GM23248 (cell line): ENCODE measurements around the gene COL9A3. TPM values are rescaled to one million over a fixed set of nuclear protein-coding genes. Genes with fewer than 3 reads are reported as not detected.

Experiments
- DNase-seq: peaks from one replicate; pipeline ENCODE4 v3.0.0-alpha.2; 2015
- H2AFZ ChIP-seq: fragments of 200-600 bp; sonication (generic); 2 replicates; pipeline ENCODE4 v1.6.1; 2016; ENCODE audit warnings: antibody characterized with exemption
- H3F3A ChIP-seq: fragments of 200-600 bp; sonication (generic); 2 replicates; pipeline ENCODE4 v1.6.1; 2016; ENCODE audit warnings: mild to moderate bottlenecking, antibody characterized with exemption, mixed run types; ENCODE audit not compliant: insufficient read depth
- H3K27ac ChIP-seq: fragments of 200-600 bp; sonication (generic); 2 replicates; pipeline ENCODE4 v1.5.1; 2016; ENCODE audit warnings: mild to moderate bottlenecking
- H3K27me3 ChIP-seq: fragments of 200-600 bp; sonication (generic); replicated peaks from 2 replicates; pipeline ENCODE4 v1.6.1; 2016; ENCODE audit warnings: mild to moderate bottlenecking; ENCODE audit not compliant: insufficient read depth
- H3K36me3 ChIP-seq: fragments of 200-600 bp; sonication (generic); 2 replicates; pipeline ENCODE4 v1.6.1; 2016; ENCODE audit warnings: low read depth, mild to moderate bottlenecking
- H3K4me1 ChIP-seq: fragments of 200-600 bp; sonication (generic); 2 replicates; pipeline ENCODE4 v1.6.1; 2016; ENCODE audit warnings: mild to moderate bottlenecking; ENCODE audit not compliant: insufficient read depth
- H3K4me2 ChIP-seq: fragments of 200-600 bp; sonication (generic); one replicate; pipeline ENCODE4 v1.6.1; 2016; ENCODE audit warnings: mild to moderate bottlenecking; ENCODE audit not compliant: unreplicated experiment
- H3K4me3 ChIP-seq: fragments of 200-600 bp; sonication (generic); 2 replicates; pipeline ENCODE4 v1.5.1; 2016; ENCODE audit warnings: mild to moderate bottlenecking
- H3K79me2 ChIP-seq: fragments of 200-600 bp; sonication (generic); 2 replicates; pipeline ENCODE4 v1.6.1; 2016; ENCODE audit warnings: mild to moderate bottlenecking; ENCODE audit not compliant: insufficient read depth
- H3K9ac ChIP-seq: fragments of 200-600 bp; sonication (generic); 2 replicates; pipeline ENCODE4 v1.6.1; 2016; ENCODE audit warnings: mild to moderate bottlenecking
- H3K9me2 ChIP-seq: fragments of 200-600 bp; sonication (generic); 2 replicates; pipeline ENCODE4 v1.6.1; 2016; ENCODE audit warnings: mixed run types, mild to moderate bottlenecking, moderate library complexity; ENCODE audit not compliant: insufficient read depth
- H3K9me3 ChIP-seq: fragments of 200-600 bp; sonication (generic); one replicate; pipeline ENCODE4 v1.6.1; 2017; ENCODE audit warnings: low read depth
- H4K20me1 ChIP-seq: fragments of 200-600 bp; sonication (generic); 2 replicates; pipeline ENCODE4 v1.6.0; 2016; ENCODE audit not compliant: insufficient read depth
- EZH2 ChIP-seq: fragments of 200-600 bp; sonication (generic); IDR thresholded peaks from 2 replicates; pipeline ENCODE4 v1.6.1; 2018; ENCODE audit warnings: antibody characterized with exemption, mild to moderate bottlenecking; ENCODE audit not compliant: insufficient read depth, poor library complexity, severe bottlenecking
- EZH2phosphoT487 ChIP-seq: fragments of 200-600 bp; sonication (generic); IDR thresholded peaks from 2 replicates; pipeline ENCODE4 v1.6.1; 2018; ENCODE audit warnings: antibody characterized with exemption, moderate library complexity, mild to moderate bottlenecking, low read depth; ENCODE audit not compliant: insufficient read depth
- WGBS, 2 experiments: methylation state at CpG; one replicate each; pipeline ENCODE4 v1.1.6; 2015 to 2017; ENCODE audit warnings: low lambda C conversion rate in 2 of 2, low coverage in 1 of 2; ENCODE audit errors: missing lambda C conversion rate in 2 of 2; 5-methylcytosine and 5-hydroxymethylcytosine counted together
- in situ Hi-C: fragments of 300-500 bp; cut with MboI; formaldehyde crosslinking; loops from 2 replicates; pipeline ENCODE4 v1.15.0; 2020
- polyA plus RNA-seq: library from polyadenylated mRNA; unstranded; fragments of >200 nt; fragmentation: Nextera tagmentation; extraction: Ambion mirVana; gene quantifications from 2 replicates; pipeline ENCODE4 v1.2.1, GENCODE V29; 2016
- total RNA-seq: library from RNA; depleted of rRNA; stranded (reverse); fragments of >200 nt; shearing (Covaris generic); gene quantifications from 2 replicates; pipeline ENCODE4 v1.2.3, GENCODE V29; 2014

The COL9A3 gene
- total and polyA plus RNA-seq, 2 experiments from 2014 or later, result 0.25 TPM; not detected in 1

- 88 to 90% methylated on average over 9 to 14 of the region's 14 CpGs for WGBS, 2 experiments
- Histone ChIP-seq H3F3A (no peaks in the 10 kb centered on the region), H3K4me1 (no peaks in the 10 kb centered on the region), H3K79me2 (no peaks in the 10 kb centered on the region), H3K9ac (no peak overlapping the region), H3K36me3 (no peaks in the 10 kb centered on the region), H2AFZ (no peak overlapping the region), H3K27ac (no peak overlapping the region), H3K27me3 (no peaks in the 10 kb centered on the region), H3K9me3 (no peaks in the 10 kb centered on the region), H3K4me2 (no peak overlapping the region), H3K4me3 (no peak overlapping the region), H4K20me1 (no peaks in the 10 kb centered on the region), H3K9me2 (no peaks in the 10 kb centered on the region)
- TF ChIP-seq EZH2phosphoT487, result no peak
- TF ChIP-seq EZH2, result no peak
- in situ Hi-C loops, result no loop called here
- DNase-seq, result no peak
Observed at GRCh38 chr20:62830251-62830650, 13.4 kb downstream of the COL9A3 start.

DNA sequence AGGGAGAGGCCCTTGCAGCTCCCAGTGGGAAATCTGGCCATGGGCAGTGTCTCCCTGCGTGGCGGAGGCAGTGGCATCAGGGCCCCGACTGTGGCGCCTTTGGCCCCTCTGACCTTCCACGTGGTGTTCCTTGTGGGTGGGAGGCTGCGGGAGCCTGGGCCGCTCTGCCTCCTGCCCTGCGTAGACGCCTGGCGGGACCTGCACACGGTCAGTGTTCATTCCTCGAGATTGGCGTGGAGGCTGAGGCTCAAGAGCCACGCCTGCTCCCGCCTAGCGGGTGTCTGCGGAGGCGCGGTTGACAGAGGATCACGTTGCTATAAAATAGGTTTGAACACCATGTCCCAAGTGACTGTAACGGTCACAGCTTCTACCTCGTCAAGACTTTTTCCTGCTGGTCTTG is 14.0 kb downstream of the COL9A3 start:
- TF ChIP-seq EZH2 (no peak), EZH2phosphoT487 (no peak)
- Histone ChIP-seq H3K4me1 (no peaks in the 10 kb centered on the region), H4K20me1 (no peaks in the 10 kb centered on the region), H3K27ac (no peak overlapping the region), H3K79me2 (no peaks in the 10 kb centered on the region), H3K9me2 (no peaks in the 10 kb centered on the region), H2AFZ (no peak overlapping the region), H3K9ac (no peak overlapping the region), H3K4me3 (no peak overlapping the region), H3K4me2 (no peak overlapping the region), H3K27me3 (no peaks in the 10 kb centered on the region), H3K36me3 (no peaks in the 10 kb centered on the region), H3K9me3 (no peaks in the 10 kb centered on the region), H3F3A (no peaks in the 10 kb centered on the region)
- in situ Hi-C loops, result no loop called here
- no peak for DNase-seq
- 90% methylated on average over 21 to 22 of the region's 22 CpGs for WGBS, 2 experiments

- Histone ChIP-seq H3F3A (no peaks in the 10 kb centered on the region), H3K27me3 (no peaks in the 10 kb centered on the region), H3K4me2 (no peak overlapping the region), H3K9ac (no peak overlapping the region), H3K36me3 (no peaks in the 10 kb centered on the region), H3K9me2 (no peaks in the 10 kb centered on the region), H4K20me1 (no peaks in the 10 kb centered on the region), H3K9me3 (no peaks in the 10 kb centered on the region), H3K4me1 (no peaks in the 10 kb centered on the region), H2AFZ (no peak overlapping the region), H3K27ac (no peak overlapping the region), H3K4me3 (no peak overlapping the region), H3K79me2 (no peaks in the 10 kb centered on the region)
- in situ Hi-C loops, result no loop called here
- TF ChIP-seq EZH2phosphoT487 (no peak), EZH2 (no peak)
- no peak for DNase-seq
- 86 to 87% methylated on average over 10 of the region's 10 CpGs for WGBS, 2 experiments
Observed at GRCh38 chr20:62831361-62831788, 14.5 kb downstream of the COL9A3 start.

GRCh38 chr20:62831854-62832211 is 15.0 kb downstream of the COL9A3 start:
- no peak overlapping the region for H3K9ac ChIP-seq
- no peak for TF ChIP-seq EZH2
- TF ChIP-seq EZH2phosphoT487, result no peak
- no peaks in the 10 kb centered on the region for H3F3A ChIP-seq
- in situ Hi-C loops, result no loop called here
- H2AFZ ChIP-seq, result no peak overlapping the region
- no peaks in the 10 kb centered on the region for H4K20me1 ChIP-seq
- no peaks in the 10 kb centered on the region for H3K9me3 ChIP-seq
- no peak overlapping the region for H3K27ac ChIP-seq
- H3K4me3 ChIP-seq, result no peak overlapping the region
- 66 to 78% methylated on average over 10 of the region's 10 CpGs for WGBS, 2 experiments
- H3K9me2 ChIP-seq, result no peaks in the 10 kb centered on the region
- H3K36me3 ChIP-seq, result no peaks in the 10 kb centered on the region
- no peaks in the 10 kb centered on the region for H3K27me3 ChIP-seq
- H3K79me2 ChIP-seq, result no peaks in the 10 kb centered on the region
- H3K4me1 ChIP-seq, result no peaks in the 10 kb centered on the region
- H3K4me2 ChIP-seq, result no peak overlapping the region
- no peak for DNase-seq
